GM08714 (cell line): Measurements from ENCODE around the gene UNC5C.

Source experiments
- H3K4me3 ChIP-seq: fragments of 200-500 bp; sonication (Bioruptor generic); 2 replicates; pipeline ENCODE4 v1.5.1; 2014; ENCODE audit warnings: mild to moderate bottlenecking, low read length, inconsistent platforms
- ZNF274 ChIP-seq: IDR thresholded peaks from 2 replicates; pipeline ENCODE4 v1.6.1; 2012; ENCODE audit warnings: mild to moderate bottlenecking, low read depth, low read length

The UNC5C gene

GRCh38 chr4:95517576-95518345 is 31.0 kb downstream of the UNC5C start:
- H3K4me3 ChIP-seq = no peak overlapping the region
- TF ChIP-seq ZNF274 = no peak

DNA sequence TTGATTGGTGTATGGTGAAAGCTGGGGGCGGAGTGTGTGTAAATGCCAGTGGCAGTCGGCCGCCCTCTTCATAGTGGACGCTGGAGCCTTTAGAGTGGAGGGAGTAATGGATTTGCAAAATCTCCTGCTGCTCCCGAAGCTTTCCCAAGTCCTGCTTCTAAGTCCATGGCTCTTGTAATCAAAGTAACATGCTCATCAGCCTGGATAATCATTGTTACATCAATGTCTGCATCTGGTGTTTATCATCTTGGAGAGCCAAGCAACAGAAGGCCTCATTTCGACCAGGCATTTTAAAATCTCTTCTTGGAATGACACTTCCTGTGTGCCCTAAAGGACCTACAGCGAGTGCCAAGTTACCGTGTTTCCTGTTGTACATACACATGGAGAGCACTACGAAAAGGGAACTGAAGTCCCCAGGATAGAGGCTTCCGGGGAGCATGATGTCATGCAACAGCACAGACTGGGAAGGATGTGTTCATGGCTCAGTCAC is 32.2 kb downstream of the UNC5C start:
- no peak for TF ChIP-seq ZNF274
- no peak overlapping the region for H3K4me3 ChIP-seq

DNA sequence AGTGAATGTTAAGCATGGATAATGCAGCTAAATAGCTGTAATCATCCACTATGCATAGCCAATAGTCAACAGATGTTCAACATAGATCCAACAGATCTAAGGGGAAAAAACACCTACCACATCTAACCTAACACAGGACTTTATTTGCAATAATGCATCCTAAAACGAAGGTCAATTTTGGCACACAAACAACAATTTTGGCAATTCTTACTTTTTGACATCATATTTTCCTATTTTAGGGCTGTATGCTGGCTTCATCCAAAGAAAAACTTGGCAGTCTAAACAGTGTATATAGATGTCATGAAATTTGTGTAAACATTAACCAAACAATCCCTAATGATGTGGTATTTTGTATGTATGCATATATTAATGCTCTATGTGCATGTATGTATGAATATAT is 33.2 kb downstream of the UNC5C start:
- no peak for TF ChIP-seq ZNF274
- no peak overlapping the region for H3K4me3 ChIP-seq

DNA sequence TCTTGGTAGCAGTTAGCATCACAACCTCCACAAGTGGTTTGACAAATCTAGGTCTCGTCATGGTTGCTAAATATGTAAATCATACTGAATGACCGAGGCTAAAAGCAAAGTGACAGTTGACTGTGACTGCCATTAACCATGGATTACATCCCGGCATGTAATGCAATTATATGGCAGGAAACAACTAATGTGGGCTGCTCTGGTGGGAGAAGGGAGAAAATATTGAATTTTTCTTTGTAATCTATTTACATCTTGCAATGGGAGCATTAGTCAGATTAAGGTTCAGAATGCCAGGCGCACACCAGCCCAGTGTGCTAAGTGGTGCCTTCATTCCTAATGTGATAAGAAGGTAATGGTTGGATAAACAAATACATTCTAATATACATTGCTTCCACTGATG is 35.8 kb downstream of the UNC5C start:
- H3K4me3 ChIP-seq = no peak overlapping the region

DNA sequence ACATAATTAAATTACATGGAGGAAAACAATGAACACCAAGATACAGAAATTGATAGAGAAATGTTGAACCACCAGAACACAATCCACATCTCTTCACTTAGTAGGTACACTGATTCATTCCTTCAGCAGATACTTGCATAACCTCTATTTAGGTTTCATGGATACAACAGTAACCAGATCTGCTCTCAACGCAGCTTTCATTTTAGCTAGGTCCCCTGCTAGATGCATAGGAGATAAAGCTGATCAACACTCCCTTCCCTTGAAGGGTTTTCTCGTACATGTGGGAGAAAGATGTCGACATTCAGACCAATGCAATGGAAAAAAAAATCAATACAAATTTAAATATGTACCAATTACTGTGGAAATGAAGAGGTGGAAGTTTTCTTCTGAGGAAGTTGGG is 37.3 kb downstream of the UNC5C start:
- no peak for TF ChIP-seq ZNF274
- no peak overlapping the region for H3K4me3 ChIP-seq

More for the DNA sequence above, 35.8 kb downstream of the UNC5C start:
- no peak for TF ChIP-seq ZNF274

GRCh38 chr4:95510877-95511276 is 37.9 kb downstream of the UNC5C start:
- TF ChIP-seq ZNF274 = no peak
- no peak overlapping the region for H3K4me3 ChIP-seq

DNA sequence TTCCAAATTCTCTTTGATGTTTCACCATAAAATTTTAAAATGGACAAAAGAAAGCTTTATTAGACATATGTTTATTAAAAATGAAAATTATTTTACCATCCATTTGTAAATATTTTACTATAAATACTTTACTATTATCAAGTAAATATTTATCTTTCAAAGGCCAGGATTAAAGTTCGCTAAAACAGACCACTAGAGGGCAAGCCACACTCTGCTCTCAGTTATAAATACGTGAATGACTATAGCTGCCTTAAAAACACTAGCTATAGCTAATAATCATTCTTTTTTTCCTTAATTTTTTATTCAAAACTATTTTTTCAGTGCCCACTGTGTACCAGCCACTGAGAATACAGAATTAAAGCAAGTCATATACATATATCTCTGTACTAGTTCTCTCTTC is 38.6 kb downstream of the UNC5C start:
- H3K4me3 ChIP-seq = no peak overlapping the region
- TF ChIP-seq ZNF274 = no peak

- H3K4me3 ChIP-seq = no peak overlapping the region
- no peak for TF ChIP-seq ZNF274
Observed at GRCh38 chr4:95508421-95508820, 40.4 kb downstream of the UNC5C start.

GRCh38 chr4:95507561-95507960 is 41.2 kb downstream of the UNC5C start:
- no peak overlapping the region for H3K4me3 ChIP-seq
- no peak for TF ChIP-seq ZNF274

DNA sequence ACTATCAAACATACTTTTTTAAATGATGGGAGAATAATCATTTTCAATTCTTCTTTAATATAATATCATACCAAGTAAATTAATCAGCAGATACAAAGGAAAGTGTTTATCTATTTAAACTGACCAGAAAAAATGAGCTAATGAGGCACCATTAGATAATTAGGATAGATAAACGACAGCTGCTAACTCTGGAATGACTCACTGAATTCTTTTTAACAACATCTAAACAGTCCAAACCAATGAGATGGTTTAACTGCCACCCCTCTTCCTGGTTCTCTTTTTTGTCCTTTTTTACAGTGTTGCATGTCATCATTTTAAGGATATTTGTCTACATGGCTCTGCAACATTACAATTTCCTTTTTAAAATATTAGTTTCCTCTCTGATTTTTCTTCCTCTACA is 41.6 kb downstream of the UNC5C start:
- H3K4me3 ChIP-seq = no peak overlapping the region
- no peak for TF ChIP-seq ZNF274

DNA sequence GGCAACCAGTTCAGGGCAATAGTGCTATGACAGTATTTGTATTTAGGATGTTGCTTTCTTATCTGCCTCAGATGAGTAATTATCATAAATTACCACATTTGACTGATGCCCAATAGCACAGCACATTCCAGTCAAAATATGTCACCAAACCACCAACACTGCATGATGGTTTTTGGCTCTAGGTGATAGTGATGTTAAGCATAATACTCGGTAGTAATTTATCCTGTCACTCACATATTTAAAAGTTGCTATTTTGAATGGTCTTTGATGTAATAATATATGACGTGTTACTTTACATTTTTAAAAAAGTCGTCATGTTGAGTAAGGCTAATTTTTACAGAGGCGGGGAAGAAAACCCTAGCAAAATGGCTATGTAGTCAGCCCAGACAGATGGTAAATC is 42.5 kb downstream of the UNC5C start:
- TF ChIP-seq ZNF274 = no peak
- no peak overlapping the region for H3K4me3 ChIP-seq

DNA sequence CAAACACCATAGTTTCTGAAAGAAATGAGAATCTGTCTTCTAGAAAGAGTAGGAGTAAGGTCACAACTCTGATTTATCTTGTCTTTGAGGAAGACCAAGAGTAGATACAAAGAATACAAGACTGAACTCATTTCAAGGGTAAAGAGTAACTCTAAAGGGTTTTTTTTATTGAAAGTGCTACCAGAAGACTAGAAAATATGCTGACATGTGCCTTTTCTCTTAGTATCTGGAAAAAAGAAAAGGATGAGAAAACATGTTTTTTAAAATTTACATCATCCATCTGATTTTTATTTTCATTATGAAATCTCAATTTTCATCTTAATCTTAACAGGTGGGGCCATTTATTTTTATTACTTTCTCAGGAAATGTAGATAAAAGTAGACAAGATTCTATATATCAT is 43.0 kb downstream of the UNC5C start:
- H3K4me3 ChIP-seq = no peak overlapping the region
- TF ChIP-seq ZNF274 = no peak

DNA sequence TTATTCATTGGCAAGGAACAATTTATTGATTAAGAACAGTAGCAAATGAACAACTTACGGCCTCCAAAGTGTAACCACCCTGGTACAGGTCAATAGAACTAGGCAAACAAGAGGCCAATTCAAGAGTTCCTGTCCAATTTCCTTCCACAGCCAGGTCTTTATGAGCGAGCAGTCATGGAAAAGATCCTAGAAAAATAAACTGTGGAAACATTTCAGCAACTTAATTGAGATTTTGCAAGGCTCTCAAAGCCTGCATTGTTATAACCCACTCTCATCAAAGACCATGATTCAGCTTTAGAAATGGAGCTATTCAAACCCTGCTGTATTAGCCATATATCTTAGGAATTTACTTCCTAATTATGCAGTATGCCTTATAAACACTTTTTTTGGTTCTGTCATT is 43.6 kb downstream of the UNC5C start:
- no peak for TF ChIP-seq ZNF274
- H3K4me3 ChIP-seq = no peak overlapping the region

DNA sequence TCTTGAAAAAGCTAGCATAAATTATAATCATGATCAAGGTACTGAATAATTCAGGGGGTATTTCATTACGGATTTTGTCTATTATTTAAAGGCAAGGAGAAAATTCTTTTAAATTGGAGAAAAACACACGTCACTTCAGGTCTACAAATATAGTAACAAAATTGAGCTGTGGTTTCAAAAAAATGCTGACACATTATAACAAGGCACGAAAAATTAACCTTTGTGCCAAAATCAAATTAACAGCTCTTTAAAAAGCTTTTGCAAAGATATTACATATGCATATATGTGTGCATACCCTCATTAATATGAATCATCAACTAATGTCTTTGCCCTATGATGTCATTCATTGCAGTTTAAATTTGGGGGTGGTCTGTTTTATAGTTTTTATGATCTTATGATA is 44.3 kb downstream of the UNC5C start:
- no peak for TF ChIP-seq ZNF274
- no peak overlapping the region for H3K4me3 ChIP-seq

DNA sequence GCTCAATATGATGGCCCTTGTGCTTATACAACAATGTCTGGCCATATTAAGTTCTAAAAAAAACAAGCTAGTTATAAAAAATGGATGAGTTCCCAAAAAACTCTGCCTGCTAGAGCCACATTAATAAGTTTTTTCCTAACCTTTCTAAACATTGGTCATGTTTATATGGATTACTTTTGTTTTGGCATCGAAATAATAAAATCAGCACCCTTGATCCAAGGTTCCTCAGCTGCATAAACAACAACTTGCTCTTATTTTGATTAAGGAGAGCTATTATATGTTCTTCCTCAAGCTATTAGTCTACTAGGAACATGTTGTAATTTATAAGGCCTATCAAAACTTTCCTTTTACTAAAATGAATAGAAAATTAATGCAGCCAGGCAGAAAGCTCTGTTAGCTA is 48.4 kb downstream of the UNC5C start:
- TF ChIP-seq ZNF274 = no peak

DNA sequence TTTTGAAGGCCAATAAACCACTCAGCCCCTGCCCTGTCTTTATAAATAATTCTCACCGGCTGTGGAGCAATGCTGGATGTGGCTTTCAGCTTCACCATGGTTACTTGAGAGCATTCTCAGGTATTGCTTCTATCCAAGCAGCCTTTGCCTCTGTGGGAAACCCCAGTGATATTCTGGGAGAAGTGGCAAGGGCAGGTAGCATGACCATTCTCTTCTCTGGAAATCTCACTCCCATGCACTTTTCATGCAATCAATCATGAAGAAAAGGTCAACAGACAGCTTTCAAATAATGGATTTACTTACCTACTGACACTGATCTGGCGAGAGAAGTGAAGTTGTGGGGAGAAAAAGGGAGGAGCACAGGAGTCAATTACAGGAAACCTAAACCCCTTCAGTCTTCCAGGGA is 49.5 kb downstream of the UNC5C start:
- no peak for TF ChIP-seq ZNF274

More for the DNA sequence above, 48.4 kb downstream of the UNC5C start:
- no peak overlapping the region for H3K4me3 ChIP-seq

GRCh38 chr4:95494186-95494585 is 54.6 kb downstream of the UNC5C start:
- H3K4me3 ChIP-seq = no peak overlapping the region
- TF ChIP-seq ZNF274 = no peak

More for the DNA sequence above, 49.5 kb downstream of the UNC5C start:
- no peak overlapping the region for H3K4me3 ChIP-seq
